ENCODE data around the gene RFESD.
"Not testable (repeated sequence)": the region's sequence is repeated elsewhere in the genome, so short reads cannot be mapped to it uniquely, and the experiment has no call there.

The RFESD gene

DNA sequence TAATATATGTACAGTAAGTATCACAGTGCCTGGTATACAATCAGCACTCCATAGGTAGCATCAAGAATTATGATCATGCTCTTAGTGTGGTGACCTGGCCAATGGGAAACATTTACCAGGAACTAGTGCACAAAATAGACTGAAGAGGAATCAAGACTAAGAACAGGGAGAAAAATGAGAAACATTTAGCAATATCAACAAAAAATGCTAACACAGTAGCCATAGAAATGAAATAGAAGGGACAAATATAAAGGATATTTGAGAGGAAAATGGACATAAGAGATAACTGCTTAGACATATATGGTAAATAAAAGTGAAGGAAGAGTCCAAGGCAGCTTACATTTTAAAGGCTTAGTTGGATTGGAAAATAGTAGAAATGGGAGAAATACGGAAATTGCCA is 52.8 kb downstream of the RFESD start:
- no peaks in the 10 kb centered on the region for H3K9me3 Mint-ChIP-seq (ENCODE audit: low read depth)
- H3K27me3 Mint-ChIP-seq, result peaks cover 2% of the 10 kb centered on the region

GRCh38 chr5:95701074-95701473 is 54.5 kb downstream of the RFESD start:
- H3K36me3 Mint-ChIP-seq, result no peaks in the 10 kb centered on the region
- no peaks in the 10 kb centered on the region for H3K4me1 Mint-ChIP-seq (ENCODE audit: low read depth)
- H3K27me3 Mint-ChIP-seq, result peaks cover 2% of the 10 kb centered on the region
- no peaks in the 10 kb centered on the region for H3K9me3 Mint-ChIP-seq (ENCODE audit: low read depth)
- no peak overlapping the region for H3K4me3 Mint-ChIP-seq
- no peak overlapping the region for H3K27ac Mint-ChIP-seq

More for the DNA sequence above, 52.8 kb downstream of the RFESD start:
- Mint-ChIP-seq H3K4me1 (ENCODE audit: low read depth) (no peaks in the 10 kb centered on the region), H3K27ac (no peak overlapping the region), H3K4me3 (no peak overlapping the region), H3K36me3 (no peaks in the 10 kb centered on the region)

DNA sequence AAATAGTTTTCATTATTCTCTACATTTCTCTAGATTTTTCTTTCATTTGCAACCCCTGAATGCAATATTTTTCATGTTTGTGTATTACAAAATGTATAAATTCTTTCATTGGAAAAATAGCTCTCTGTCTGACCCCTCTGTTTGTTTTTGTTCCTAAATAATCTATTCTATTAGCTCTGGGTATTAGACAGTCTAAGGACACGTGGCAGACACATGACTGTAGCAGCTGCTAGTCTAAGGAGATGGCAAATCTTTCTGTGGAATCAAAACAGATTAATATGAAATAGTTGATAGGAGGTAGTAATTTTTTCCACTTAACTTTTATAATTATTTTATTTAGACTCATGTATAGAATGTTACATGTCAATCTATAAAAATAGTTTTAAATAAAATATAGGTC is 57.6 kb downstream of the RFESD start:
- no peaks in the 10 kb centered on the region for H3K9me3 Mint-ChIP-seq (ENCODE audit: low read depth)
- H3K27ac Mint-ChIP-seq, result no peak overlapping the region
- H3K4me1 Mint-ChIP-seq (ENCODE audit: low read depth), result no peaks in the 10 kb centered on the region

DNA sequence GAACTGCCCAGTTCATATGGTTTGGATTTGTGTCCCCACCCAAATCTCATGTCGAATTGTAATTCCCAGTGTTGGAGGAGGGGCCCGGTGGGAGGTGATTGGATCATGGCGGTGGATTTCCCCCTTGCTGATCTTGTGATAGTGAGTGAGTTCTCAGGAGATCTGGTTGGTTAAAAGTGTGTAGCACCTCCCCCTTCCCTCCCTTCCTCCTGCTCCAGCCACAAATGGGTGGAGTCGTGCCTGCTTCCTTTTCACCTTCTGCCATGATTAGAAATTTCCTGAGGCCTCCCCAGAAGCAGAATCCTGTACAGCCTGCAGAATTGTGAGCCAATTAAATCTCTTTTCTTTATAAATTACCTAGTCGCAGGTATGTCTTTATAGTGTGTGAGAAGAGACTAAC is 59.6 kb downstream of the RFESD start:
- H3K27ac Mint-ChIP-seq; H3K36me3 Mint-ChIP-seq; H3K4me1 Mint-ChIP-seq (ENCODE audit: low read depth); H3K9me3 Mint-ChIP-seq (ENCODE audit: low read depth); H3K27me3 Mint-ChIP-seq; H3K4me3 Mint-ChIP-seq: not testable (repeated sequence)

More for the DNA sequence above, 57.6 kb downstream of the RFESD start:
- Mint-ChIP-seq H3K27me3 (no peaks in the 10 kb centered on the region), H3K4me3 (no peak overlapping the region), H3K36me3 (no peaks in the 10 kb centered on the region)

GRCh38 chr5:95707055-95707454 is 60.5 kb downstream of the RFESD start:
- H3K27me3 Mint-ChIP-seq, result no peaks in the 10 kb centered on the region
- H3K4me1 Mint-ChIP-seq (ENCODE audit: low read depth), result peaks cover 1% of the 10 kb centered on the region
- no peaks in the 10 kb centered on the region for H3K9me3 Mint-ChIP-seq (ENCODE audit: low read depth)
- H3K27ac Mint-ChIP-seq, result no peak overlapping the region
- H3K36me3 Mint-ChIP-seq, result no peaks in the 10 kb centered on the region
- no peak overlapping the region for H3K4me3 Mint-ChIP-seq

Data from activated naive CD8-positive, alpha-beta T cell (primary cell).